ENCODE measurements around the gene PXMP2.
A peak's percentile ranks its signal among the peaks of the same experiment; 100 is the strongest.
"Not testable (repeated sequence)": the region's sequence is repeated elsewhere in the genome, so short reads cannot be mapped to it uniquely, and the experiment has no call there.

The PXMP2 gene

DNA sequence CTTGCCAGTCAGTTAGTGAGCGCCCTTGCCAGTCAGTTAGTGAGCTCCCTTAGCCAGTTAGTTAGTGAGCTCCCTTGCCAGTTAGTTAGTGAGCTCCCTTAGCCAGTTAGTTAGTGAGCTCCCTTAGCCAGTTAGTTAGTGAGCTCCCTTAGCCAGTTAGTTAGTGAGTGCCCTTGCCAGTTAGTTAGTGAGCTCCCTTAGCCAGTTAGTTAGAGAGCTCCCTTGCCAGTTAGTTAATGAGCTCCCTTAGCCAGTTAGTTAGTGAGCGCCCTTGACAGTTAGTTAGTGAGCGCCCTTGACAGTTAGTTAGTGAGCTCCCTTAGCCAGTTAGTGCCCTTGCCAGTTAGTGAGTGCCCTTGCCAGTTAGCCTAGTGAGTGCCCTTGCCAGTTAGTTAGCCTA is 7.5 kb downstream of the PXMP2 start:
- not testable (repeated sequence) for DNase-seq (ENCODE audit: low read depth)

DNA sequence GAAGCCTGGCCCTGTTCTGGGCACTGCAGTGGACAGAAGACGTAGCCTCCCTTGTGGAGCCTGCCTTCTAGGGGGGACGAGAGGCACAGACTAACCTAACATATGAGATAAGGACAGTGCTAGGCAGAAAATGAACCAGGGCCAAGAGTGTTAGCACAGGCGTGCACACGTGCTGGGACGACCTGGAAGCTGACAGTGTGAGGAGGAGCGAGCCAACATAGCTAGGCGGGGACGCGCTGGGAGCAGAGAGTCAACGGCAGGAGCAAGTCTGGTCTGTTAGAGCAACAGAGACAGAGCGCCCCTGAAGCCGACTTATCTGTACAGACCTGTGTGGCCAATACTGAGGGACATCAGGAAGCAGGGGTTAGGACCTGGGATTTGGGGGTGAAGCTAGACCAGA is 8.0 kb downstream of the PXMP2 start:
- no peak for DNase-seq (ENCODE audit: low read depth)

DNA sequence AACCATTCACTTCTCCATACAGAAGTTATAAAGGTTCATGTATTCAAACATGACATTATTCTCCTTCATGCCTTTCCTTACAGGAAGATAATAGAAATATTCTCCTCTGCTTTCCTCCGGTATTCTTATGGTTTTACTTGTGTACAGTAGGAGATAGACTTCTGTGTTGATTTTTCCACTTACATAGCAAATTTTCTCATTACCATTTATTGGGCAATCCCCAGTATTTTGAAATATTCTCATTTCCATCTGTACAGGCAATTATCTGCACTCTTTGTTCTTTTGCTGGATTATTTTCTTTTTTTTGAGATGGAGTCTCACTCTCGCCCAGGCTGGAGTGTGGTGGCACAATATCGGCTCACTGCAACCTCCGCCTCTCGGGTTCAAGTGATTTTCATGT is 11.0 kb downstream of the PXMP2 start:
- DNase-seq (ENCODE audit: low read depth): no peak

DNA sequence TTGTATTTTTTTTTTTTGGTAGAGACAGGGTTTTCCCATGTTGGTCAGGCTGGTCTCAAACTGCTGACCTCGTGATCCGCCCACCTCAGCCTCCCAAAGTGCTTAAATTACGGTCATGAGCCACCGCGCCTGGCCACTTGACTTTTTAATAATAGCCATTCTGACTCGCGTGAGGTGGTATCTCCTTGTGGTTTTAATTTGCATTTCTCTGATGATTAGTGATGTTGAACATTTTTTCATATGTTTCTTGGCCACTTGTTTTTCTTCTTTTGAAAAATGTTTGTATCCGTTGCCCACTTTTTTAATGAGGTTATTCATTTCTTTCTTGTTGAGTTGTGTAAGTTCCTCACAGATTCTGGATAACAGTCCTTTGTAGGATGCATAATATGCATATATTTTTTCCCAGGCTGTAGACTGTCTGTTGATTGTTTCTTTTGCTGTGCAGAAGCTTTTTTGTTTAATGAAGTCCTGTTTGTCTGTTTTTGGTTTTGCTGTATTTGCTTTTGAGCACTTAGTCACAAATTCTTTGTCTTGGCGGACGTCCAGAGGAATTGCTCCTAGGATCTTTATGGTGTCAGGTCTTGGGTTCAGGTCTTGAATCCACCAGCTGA is 12.9 kb downstream of the PXMP2 start:
- no peak for DNase-seq (ENCODE audit: low read depth)

DNA sequence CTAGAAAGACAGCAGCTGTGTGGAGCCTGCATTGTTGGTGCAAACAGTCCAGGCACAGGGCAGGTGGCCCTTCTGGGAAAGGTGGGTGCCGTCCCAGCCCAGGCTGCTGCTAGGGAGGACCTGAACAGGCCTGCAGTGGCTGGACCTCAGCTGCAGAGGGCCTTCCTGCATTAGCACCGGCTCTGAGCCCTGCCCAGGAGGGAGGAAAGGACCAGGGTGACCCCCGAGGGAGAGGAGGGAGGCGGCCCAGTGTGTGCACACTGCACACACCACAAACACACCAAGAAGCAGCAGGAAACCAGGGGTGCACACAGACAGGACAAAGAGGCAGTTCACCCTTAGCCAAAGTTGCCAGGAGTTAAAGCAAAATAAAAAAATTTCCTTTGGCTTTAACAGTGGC is 15.3 kb downstream of the PXMP2 start:
- no peak for DNase-seq (ENCODE audit: low read depth)

DNA sequence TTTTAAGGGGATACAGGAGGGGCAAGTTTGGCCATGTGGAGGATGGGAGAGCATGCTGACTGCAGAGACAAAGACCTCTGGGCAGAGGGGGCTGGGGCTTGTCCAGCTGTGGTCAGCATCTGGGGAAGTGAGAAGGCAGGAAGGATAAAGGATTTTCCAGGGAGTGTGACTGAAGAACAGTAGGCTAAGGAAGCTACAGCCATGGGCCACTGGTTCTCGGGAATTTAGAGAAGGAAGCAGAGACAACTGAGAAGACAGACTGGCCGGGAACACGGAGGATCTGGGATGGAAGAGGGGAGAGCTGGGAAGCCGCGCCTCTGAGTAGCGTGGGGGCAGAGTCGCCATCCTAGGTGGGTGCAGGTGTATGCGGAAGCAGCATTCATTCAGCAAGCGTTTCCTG is 16.3 kb downstream of the PXMP2 start:
- DNase-seq (ENCODE audit: low read depth): no peak

DNA sequence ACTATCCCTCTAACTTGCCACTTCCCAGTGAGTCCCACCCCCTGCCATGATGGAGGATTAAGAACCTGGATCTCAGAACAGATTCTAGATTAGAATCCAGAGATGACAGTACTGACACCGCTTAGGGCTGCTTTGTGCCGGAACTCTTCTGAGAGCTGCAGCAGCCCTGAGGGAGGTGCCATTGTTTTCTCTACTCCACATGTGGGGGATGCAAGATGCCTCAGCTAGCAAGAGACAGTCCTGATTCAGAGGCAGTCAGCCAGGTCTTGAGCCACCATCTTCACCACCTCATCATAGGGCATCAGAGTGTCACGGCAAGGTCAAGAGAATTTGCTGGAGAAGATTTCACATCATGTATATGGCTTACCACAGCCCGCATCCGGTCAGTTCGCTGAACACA is 19.9 kb downstream of the PXMP2 start:
- DNase-seq (ENCODE audit: low read depth): no peak

DNA sequence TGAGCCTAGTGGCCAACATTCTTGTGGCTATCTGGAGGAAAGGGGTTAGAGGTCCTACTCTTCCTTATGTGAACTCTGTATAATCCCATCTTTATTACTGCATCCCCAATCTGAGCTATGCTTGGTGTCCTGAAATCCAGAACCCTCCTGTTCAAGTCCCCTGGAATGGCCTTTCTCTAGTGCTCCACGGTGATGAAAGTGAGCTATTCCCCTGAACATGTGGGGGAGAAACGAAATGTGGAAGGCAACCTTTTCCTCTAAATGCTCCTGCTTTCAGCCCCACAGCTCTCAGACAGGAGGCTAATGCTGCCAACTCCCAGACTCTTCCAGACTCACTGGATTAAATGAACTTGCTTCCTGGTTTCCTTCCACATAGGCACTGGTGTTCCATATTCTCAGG is 20.8 kb downstream of the PXMP2 start:
- DNase-seq (ENCODE audit: low read depth): no peak

DNA sequence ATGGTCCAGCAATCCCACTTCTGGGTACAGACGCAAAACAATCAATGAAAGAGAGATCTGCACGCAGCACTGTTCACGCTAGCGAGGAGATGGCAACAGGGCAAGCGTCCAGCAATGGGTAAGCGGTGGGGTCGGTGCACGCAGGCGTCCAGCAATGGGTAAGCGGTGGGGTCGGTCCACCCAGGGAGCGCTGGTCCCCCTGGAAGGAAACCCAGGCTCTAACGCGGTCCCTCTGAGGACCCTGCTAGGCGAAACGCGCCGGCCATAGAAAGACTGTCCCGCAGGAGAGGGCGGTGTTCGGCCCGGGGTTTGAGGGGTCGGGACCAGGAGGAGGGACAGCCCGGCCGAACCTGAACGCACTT is 22.6 kb downstream of the PXMP2 start:
- DNase-seq (ENCODE audit: low read depth): no peak

DNA sequence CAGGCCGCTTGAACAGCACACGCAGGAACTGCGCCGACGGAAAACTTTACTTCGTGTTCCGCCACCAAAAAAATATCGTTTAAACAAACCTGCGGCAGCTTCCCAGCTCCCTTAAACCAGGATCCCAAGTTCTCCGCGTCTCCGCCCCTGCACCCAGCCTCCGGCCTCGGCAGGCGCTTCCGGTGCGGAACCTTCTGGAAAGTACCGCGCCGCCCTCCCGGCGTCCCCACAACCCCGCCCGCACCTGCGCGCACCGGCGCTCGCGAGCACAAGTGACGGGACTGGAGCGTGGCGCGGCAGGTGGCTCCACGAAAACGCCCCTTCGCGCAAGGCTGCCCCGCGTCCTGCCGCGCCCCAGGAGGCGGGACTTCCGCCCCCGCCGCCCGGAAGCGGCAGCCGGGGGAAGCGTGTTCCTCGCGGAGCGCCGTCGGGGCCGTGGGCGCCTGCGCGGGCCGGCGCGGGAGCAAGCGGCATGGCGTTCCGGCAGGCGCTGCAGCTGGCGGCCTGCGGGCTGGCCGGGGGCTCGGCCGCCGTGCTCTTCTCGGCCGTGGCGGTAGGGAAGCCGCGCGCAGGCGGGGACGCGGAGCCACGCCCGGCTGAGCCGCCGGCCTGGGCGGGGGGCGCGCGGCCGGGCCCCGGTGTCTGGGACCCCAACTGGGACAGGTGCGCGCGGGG is 23.2 kb downstream of the PXMP2 start, which contains the start of gene PGAM5:
Gene PGAM5, plus strand, starts transcription at position 438 of the 675 bp plus-strand sequence. Its CDS starts 35 bp downstream, at position 473.
- peak; percentile 91 for DNase-seq (ENCODE audit: low read depth)

DNA sequence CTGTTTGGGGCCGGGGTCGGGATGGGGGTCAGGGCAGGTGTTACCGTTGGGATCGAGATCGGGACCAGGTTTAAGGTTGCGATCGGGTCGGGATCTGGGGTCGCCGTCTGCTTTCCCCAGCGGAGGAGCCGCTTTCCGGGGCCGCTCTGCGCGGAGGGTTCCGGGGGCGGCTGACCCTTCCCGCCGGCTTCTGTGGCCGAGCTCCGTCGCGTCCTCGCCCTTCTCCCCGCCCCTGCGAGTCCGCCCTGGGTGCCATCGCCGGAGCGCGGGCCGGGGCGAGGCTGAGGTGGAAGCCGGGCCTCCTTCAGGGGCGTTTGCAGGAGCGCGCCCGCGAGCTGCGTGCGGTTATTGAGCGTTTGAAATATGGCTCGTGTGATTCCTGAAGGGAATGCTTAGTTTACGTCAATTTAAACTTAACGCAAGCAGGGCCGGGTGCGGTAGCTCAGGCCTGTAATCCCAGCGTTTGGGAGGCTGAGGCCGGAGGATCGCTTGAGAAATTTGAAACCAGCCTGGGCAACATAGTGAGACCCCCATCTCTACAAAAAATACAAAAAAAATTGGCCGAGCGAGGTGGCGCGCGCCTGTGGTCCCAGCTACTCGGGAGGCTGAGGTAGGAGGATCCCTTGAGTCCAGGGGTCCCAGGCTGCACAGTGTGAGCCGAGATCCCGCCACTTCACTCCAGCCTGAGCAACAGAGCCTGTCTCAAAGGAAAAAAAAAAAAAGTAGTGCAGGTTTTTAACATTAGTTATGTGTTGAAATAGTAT is 23.9 kb downstream of the PXMP2 start:
- no peak for DNase-seq (ENCODE audit: low read depth)

DNA sequence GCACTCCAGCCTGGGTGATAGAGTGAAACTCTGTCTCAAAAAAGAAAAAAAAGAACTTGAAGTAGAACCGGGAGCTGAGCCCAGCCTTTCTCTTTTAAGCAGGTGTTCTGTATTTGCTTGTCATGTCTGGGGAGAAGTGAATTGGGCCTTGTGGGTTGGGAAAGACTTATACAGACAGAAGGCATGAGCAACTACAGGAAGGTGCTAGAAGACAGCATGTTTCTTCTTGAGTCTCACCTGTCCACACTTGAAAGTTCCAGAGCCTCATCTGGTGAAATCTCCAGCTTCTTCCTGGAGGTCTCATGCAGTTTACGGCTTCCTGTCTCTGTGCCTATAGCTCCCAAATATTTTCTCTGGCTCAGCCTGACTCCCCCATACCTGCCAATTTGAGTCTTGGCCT is 25.7 kb downstream of the PXMP2 start:
- no peak for DNase-seq (ENCODE audit: low read depth)

DNA sequence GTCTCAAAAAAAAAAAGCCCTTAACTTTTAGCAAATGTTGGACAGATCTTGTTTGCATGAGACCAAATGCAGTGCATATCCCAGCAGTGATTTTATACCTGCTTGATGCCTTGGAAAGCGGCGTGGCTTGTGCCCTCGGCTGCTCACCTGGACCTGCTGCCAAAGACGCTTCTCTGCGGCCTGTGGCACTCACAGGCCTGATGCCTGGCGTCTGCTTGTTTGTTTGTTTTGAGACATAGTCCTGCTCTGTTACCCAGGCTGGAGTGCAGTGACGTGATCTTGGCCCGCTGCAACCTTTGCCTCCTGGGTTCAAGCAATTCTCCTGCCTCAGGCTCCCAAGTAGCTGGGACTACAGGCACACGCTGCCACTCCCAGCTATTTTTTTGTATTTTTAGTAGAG is 28.5 kb downstream of the PXMP2 start:
- DNase-seq (ENCODE audit: low read depth): no peak

DNA sequence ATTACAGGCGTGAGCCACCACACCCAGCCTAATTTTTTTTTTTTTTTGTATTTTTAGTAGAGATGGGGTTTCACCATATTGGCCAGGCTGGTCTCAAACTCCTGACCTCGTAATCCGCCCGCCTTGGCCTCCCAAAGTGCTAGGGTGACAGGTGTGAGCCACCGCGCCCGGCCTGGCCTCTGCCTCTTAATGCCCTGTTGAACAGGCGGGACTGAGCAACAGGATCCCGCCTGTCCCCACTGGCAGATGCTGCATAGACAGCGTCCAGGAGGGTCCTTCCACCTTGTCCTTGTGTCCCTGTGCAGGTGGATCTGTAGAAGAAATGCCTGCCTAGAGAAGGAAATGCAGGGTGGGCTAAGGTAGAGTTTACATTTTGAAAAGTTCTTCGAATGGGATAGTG is 29.0 kb downstream of the PXMP2 start:
- DNase-seq (ENCODE audit: low read depth): no peak

DNA sequence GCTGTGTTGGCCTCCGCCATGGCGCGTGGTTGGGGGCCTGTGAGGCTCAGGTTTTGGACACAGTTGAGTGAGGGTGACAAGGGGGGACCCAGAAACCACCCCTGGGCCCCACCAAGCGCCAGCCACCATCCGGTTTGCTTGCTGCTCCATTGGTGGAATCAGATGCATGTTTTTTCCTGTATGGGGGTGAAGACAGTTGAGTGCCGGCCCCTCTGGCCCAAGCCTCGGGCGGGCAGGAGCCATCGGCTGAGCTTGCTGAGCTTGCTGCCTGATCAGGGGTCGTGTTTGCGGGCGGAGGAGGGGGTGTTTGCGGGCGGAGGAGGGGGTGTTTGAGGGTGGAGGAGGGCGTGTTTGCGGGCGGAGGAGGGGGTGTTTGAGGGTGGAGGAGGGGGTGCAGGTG is 29.6 kb downstream of the PXMP2 start:
- DNase-seq (ENCODE audit: low read depth): no peak

DNA sequence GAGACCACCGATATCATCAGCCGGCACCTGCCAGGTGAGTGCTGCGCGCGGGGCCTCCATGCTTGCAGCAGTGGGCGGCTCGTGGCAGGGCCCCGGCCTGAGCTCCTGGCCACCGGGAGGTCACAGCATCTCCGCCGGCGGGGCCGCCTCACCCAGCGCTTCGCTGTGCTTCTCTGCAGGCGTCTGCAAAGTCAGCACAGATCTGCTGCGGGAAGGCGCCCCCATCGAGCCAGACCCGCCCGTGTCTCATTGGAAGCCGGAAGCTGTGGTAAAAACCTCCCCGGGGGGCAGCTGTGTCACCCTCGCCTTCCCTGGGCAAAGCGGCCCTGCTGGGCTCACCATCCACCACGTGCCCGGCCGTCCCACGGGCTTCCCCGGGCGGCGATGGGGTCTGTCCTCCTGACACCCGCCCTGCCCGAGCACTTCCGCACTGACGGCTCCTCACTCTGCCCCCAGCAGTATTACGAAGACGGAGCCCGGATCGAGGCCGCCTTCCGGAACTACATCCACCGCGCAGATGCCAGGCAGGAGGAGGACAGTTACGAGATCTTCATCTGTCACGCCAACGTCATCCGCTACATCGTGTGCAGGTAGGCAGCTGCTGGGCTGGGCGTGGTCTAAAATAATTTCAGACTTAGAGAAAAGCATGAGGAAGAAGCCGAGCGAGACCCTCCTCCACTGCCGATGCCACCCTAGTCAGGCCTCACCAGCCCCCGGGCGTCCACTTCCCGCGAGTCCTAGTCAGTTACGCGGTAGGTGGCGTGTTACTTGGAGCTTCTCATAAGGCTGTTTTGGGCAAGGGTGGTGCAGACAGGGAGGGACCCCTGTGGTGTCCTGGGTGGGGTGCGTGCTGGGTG is 30.4 kb downstream of the PXMP2 start:
- no peak for DNase-seq (ENCODE audit: low read depth)

DNA sequence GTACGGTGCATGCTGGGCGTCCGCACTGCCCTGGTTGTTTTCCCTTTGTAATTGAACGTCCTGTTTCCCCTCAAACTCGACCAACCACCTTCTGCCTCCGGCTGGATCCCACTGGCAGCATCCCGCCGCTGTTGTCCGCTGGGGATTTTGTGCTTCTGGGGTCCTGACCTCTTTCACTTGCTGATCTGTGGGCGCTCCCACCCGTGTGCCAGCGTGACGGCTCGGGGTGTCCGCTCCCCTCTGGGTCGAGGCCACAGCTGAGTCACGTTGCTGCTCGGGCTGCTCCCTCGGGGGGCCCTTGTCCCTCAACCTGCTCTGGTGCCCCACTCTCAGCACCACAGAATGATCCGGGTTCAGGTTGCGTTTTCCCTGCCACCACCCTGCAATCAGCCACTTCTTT is 31.3 kb downstream of the PXMP2 start:
- DNase-seq (ENCODE audit: low read depth): no peak

DNA sequence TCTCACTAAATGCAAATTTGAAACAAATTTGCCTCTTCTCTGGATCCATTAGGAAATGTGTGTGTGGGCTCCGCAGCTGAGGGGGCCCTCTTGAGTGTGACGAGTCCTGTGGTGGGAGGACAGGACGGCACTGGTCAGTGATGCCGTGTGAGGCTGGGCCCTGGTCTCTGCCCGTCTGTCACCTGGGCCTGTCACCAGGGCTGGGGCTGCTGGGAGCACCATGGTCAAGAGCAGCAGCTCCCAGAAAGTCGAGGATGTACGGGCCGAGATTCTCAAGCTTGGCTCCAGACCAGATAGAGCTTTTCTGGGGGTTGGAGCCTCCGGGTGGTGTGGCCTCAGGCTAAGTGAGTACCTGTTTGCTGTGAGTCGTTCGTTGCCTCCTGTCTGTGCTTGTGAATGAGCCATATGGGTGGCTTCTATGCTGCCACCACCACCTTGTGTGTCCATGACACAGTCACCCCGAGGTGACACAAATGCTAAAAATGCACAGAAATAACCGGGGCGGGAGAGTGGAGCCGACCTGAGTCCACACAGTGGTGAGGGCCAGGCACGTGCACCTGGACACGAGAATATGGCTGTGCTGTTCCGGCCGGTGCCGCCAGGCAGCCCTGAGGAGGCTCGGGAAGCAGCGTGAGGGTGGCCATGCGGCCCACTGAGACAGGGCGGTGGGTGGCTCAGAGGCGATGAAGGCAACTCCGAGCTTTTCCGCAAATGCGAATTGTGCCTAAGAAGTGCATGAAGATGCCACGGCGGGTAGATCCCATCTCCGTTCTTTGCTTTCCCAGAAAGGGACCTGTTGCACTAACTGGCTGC is 32.0 kb downstream of the PXMP2 start:
- no peak for DNase-seq (ENCODE audit: low read depth)

DNA sequence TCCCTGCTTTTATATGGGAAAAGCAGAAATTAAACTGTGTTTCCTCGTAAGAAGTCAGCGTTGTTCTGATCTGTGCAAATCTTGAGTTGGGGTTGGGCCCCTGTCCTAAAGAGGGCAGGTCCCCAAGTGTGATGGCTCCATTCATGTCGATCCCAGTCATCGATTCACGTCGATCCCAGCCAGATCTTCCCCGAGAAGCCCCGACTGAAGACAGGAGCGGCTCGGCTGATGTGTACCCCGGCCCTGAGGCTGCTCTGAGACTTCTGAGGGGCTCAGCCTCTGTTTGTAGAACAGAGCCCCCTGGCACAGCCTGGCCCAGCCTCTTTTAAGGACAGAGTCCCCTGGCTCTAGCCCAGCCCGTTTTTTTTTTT is 32.6 kb downstream of the PXMP2 start:
- no peak for DNase-seq (ENCODE audit: low read depth)

DNA sequence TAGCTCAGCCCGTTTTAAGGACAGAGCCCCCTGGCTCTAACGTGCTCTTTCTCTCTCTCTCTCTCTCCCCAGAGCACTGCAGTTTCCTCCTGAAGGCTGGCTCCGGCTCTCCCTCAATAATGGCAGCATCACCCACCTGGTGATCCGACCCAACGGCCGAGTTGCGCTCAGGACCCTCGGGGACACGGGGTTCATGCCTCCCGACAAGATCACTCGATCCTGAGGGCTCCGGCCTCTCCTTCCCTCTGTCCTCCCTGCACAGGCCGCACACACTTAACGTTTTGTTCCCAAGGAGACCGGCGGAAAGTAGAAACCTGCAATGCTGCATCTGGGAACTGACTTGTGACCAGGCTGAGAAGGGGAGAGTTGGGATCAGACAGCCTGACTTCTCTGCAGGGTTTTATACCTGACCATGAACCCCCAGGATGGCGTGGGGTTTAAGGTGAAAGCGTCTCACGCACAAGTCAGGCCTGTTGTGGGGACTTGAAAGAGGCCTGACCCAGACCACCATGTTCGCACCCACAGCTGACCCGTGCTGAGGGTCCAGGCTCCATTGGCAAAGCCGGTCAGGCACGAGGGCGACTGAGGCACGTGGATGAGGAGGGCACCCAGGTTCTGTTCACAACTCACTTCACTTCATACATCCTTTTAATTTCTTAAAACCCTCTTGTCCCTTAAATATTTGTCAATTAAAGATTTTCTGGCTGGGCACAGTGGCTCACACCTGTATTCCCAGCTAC is 33.4 kb downstream of the PXMP2 start:
- DNase-seq (ENCODE audit: low read depth): no peak

All from stimulated activated CD4-positive, alpha-beta T cell treated with anti-CD3 and anti-CD28 coated beads, Interleukin-2, amount 100 ng/mL, for 4 hours (primary cell).